Smooth muscle cell (in vitro differentiated cells): ENCODE measurements around the gene MOSMO. TPM values are rescaled to one million over a fixed set of nuclear protein-coding genes. Genes with fewer than 3 reads are reported as not detected.
A peak's percentile ranks its signal among the peaks of the same experiment; 100 is the strongest.

Source experiments
- DNase-seq: peaks from one replicate; lab custom pipeline; 2025; ENCODE audit not compliant: unreplicated experiment; lab: John Stamatoyannopoulos, UW
- H2AFZ ChIP-seq: fragments of 200-600 bp; sonication (generic); 2 replicates; pipeline ENCODE4 v1.6.0; 2016; ENCODE audit warnings: antibody characterized with exemption, low read depth, mild to moderate bottlenecking
- H3F3A ChIP-seq: fragments of 200-600 bp; sonication (generic); 2 replicates; pipeline ENCODE4 v1.6.0; 2017; ENCODE audit warnings: antibody characterized with exemption, low read depth
- H3K27ac ChIP-seq: fragments of 200-600 bp; sonication (generic); 2 replicates; pipeline ENCODE4 v1.5.1; 2016; ENCODE audit warnings: low read depth, mild to moderate bottlenecking
- H3K27me3 ChIP-seq: fragments of 200-600 bp; sonication (generic); 2 replicates; pipeline ENCODE4 v1.6.1; 2016; ENCODE audit warnings: low read depth, mild to moderate bottlenecking
- H3K36me3 ChIP-seq: fragments of 200-600 bp; sonication (generic); 2 replicates; pipeline ENCODE4 v1.5.1; 2016; ENCODE audit warnings: low read depth
- H3K4me1 ChIP-seq: fragments of 200-600 bp; sonication (generic); 2 replicates; pipeline ENCODE4 v1.5.1; 2016; ENCODE audit warnings: low read depth
- H3K4me2 ChIP-seq: fragments of 200-600 bp; sonication (generic); 2 replicates; pipeline ENCODE4 v1.6.0; 2016; ENCODE audit warnings: mild to moderate bottlenecking
- H3K4me3 ChIP-seq: fragments of 200-600 bp; sonication (generic); 2 replicates; pipeline ENCODE4 v1.5.1; 2016; ENCODE audit warnings: mild to moderate bottlenecking
- H3K79me2 ChIP-seq: fragments of 200-600 bp; sonication (generic); 2 replicates; pipeline ENCODE4 v1.6.0; 2016; ENCODE audit warnings: low read depth, mild to moderate bottlenecking
- H3K9ac ChIP-seq: fragments of 200-600 bp; sonication (generic); 2 replicates; pipeline ENCODE4 v1.6.0; 2016; ENCODE audit warnings: low read depth
- H3K9me3 ChIP-seq: fragments of 200-600 bp; sonication (generic); replicated peaks from 2 replicates; pipeline ENCODE4 v1.5.1; 2016; ENCODE audit warnings: low read depth
- H4K20me1 ChIP-seq: fragments of 200-600 bp; sonication (generic); 2 replicates; pipeline ENCODE4 v1.6.0; 2016; ENCODE audit warnings: low read depth
- WGBS: methylation state at CpG from one replicate; pipeline ENCODE4 v1.1.7; 2016; ENCODE audit warnings: low lambda C conversion rate; 5-methylcytosine and 5-hydroxymethylcytosine counted together
- polyA plus RNA-seq: library from polyadenylated mRNA; unstranded; fragments of >200 nt; fragmentation: Nextera tagmentation; extraction: Ambion mirVana; gene quantifications from 2 replicates; pipeline ENCODE4 v1.2.1, GENCODE V29; 2016
- total RNA-seq: library from RNA; depleted of rRNA; stranded (reverse); fragments of >200 nt; gene quantifications from 2 replicates; pipeline ENCODE4 v1.2.3, GENCODE V29; 2014
- TF ChIP-seq, protein P1 (sequence below): fragments of 200-600 bp; sonication (generic); IDR thresholded peaks from 2 replicates; pipeline ENCODE4 v1.5.1; 2017; ENCODE audit warnings: borderline replicate concordance, mild to moderate bottlenecking, antibody characterized with exemption; ENCODE audit not compliant: insufficient read depth, poor library complexity, severe bottlenecking

The MOSMO gene
- total and polyA plus RNA-seq, 2 experiments from 2014 or later = 2.8 to 18.6 TPM

DNA sequence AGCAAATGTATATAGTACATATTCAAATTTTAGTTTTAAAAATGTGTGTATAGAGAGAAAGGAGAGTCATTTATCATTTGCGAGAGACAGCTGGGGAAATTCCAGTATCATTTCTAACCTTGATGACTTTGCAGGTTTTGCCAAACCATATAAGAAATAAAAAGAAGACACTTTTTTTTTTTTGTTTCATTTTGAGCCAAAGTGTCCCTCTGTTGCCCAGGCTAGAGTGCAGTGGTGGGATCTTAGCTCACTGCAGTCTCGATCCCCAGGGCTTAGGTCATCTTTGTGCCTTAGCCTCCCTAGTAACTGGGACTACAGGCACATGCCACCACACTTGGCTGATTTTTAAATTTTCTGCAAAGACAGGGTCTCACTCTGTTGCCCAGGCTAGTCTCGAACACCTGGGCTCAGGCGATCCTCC lies 46.0 kb downstream of the MOSMO start:
- H3K79me2 ChIP-seq = peaks cover 25% of the 10 kb centered on the region

DNA sequence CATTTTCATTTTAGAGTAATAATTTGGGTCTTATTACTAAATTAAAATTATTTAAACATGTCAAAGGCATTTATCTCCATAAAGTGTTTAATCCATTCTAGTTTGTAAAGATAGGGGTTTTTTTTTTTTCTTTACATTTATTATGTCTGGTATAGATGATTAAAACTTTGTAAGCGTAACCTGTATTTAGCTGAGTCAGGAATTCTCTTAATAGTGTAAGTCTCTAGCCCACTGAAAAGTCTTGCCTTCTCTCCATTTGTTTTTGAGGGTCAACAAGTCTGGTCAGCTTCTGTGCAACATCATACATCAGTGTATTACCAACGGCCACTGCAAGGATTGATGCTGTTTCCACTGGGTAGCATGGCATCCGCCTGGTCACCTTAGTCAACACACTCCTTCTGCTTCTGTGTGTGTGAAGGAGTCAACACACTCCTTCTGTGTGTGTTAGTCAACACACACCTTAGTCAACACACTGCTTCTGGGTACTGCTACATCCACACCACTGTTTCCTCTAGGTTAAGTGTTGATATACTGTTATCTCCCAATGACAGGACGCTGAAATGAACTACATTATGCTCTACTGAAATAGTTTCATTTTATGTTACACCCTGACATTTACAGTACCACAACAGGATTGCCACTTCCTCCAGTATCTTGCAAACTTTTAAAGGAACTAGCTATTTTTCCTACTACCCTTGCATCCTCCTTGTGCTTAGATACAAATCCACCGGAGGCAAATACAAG lies 47.1 kb downstream of the MOSMO start:
- Histone ChIP-seq H3K27me3 (no peaks in the 10 kb centered on the region), H3K4me2 (no peak overlapping the region), H2AFZ (no peak overlapping the region), H3K9ac (no peak overlapping the region), H3K9me3 (no peaks in the 10 kb centered on the region), H3K4me1 (no peaks in the 10 kb centered on the region), H3K4me3 (no peak overlapping the region), H3K27ac (no peak overlapping the region), H4K20me1 (peaks cover 51% of the 10 kb centered on the region), H3K79me2 (peaks cover 17% of the 10 kb centered on the region), H3F3A (no peaks in the 10 kb centered on the region), H3K36me3 (no peaks in the 10 kb centered on the region)
- no peak for DNase-seq
- TF ChIP-seq, protein P1, sequence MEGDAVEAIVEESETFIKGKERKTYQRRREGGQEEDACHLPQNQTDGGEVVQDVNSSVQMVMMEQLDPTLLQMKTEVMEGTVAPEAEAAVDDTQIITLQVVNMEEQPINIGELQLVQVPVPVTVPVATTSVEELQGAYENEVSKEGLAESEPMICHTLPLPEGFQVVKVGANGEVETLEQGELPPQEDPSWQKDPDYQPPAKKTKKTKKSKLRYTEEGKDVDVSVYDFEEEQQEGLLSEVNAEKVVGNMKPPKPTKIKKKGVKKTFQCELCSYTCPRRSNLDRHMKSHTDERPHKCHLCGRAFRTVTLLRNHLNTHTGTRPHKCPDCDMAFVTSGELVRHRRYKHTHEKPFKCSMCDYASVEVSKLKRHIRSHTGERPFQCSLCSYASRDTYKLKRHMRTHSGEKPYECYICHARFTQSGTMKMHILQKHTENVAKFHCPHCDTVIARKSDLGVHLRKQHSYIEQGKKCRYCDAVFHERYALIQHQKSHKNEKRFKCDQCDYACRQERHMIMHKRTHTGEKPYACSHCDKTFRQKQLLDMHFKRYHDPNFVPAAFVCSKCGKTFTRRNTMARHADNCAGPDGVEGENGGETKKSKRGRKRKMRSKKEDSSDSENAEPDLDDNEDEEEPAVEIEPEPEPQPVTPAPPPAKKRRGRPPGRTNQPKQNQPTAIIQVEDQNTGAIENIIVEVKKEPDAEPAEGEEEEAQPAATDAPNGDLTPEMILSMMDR = no peak
- 95% methylated on average over 5 of the region's 5 CpGs for WGBS

More for the DNA sequence above, 46.0 kb downstream of the MOSMO start:
- TF ChIP-seq, protein P1 = no peak
- Histone ChIP-seq H4K20me1 (peaks cover 49% of the 10 kb centered on the region), H3K4me3 (no peak overlapping the region), H3K27ac (no peak overlapping the region), H3K9ac (no peak overlapping the region), H3K9me3 (no peaks in the 10 kb centered on the region), H3F3A (no peaks in the 10 kb centered on the region), H3K27me3 (no peaks in the 10 kb centered on the region), H3K36me3 (no peaks in the 10 kb centered on the region), H3K4me2 (no peak overlapping the region), H3K4me1 (no peaks in the 10 kb centered on the region), H2AFZ (no peak overlapping the region)
- no peak for DNase-seq
- WGBS = 99% methylated on average over 4 of the region's 4 CpGs

DNA sequence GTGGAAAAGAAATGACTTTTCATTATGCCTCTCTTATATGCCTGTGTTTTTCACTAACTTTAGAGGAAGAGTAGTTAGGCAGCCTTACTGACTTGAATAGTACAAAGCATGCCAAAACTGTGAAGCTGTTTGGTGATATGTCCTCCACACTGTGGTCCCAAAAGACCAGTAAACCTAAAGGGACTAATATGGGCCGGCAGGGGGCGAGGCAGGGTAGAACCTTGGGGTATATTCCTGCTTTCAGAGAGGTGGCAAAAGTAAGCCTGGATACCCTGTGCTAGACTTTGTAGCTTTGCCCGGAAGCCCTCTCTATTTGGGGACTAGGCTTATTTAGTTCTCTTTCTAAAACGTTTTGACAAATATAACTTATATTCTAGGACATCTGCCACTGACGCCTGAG lies 48.0 kb downstream of the MOSMO start:
- H3K9me3 ChIP-seq = no peaks in the 10 kb centered on the region
- no peaks in the 10 kb centered on the region for H3K36me3 ChIP-seq
- no peaks in the 10 kb centered on the region for H3F3A ChIP-seq
- no peak overlapping the region for H3K4me3 ChIP-seq
- H2AFZ ChIP-seq = no peak overlapping the region
- TF ChIP-seq, protein P1 = peak; percentile 3
- peaks cover 17% of the 10 kb centered on the region for H3K79me2 ChIP-seq
- H3K4me2 ChIP-seq = no peak overlapping the region
- no peaks in the 10 kb centered on the region for H3K27me3 ChIP-seq
- no peak for DNase-seq
- H3K27ac ChIP-seq = no peak overlapping the region
- no peak overlapping the region for H3K9ac ChIP-seq
- peaks cover 51% of the 10 kb centered on the region for H4K20me1 ChIP-seq
- H3K4me1 ChIP-seq = no peaks in the 10 kb centered on the region
- 55% methylated on average over 5 of the region's 5 CpGs for WGBS
